SH-SY5Y (cell line): ENCODE data around the gene SIX5.

ENCODE experiments used
- GATA2 ChIP-seq: IDR thresholded peaks from 2 replicates; pipeline ENCODE4 v1.6.1; 2011; ENCODE audit warnings: mild to moderate bottlenecking, low read depth, low read length
- GATA3 ChIP-seq: IDR thresholded peaks from 2 replicates; pipeline ENCODE4 v1.6.1; 2011; ENCODE audit warnings: low read depth, mild to moderate bottlenecking, low read length, moderate library complexity

DNA sequence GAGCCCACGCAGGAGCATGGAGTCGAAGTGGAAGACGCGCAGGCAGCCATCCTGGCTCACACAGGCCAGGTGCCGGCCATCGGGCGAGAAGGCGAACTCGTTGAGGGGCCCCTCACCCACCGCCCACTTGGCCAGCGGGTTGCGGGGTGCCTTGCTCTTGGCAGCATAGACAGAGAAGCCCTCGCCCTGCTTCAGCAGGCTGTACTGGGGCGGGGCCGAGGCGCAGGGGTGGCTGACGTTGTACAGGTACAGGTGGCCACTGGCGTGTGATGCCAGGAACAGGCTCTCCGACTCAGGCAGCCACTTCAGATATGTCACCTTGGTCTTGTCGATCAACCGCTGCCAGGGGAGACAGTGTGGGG lies 17.5 kb upstream of the SIX5 start:
- no peak for TF ChIP-seq GATA2
- no peak for TF ChIP-seq GATA3
